T-helper 22 cell (primary cell): ENCODE data around the gene TMEM190.
"Not testable (repeated sequence)": the region's sequence is repeated elsewhere in the genome, so short reads cannot be mapped to it uniquely, and the experiment has no call there.

Experiments used
- DNase-seq: peaks from one replicate; pipeline ENCODE4 v3.0.0-alpha.2; 2020; ENCODE audit warnings: low read depth

Gene TMEM190

GRCh38 chr19:55376241-55376933 is at the start of gene TMEM190:
TMEM190 (plus strand) TSS chr19:55376826; CDS start chr19:55376854, 28 bp downstream.
- DNase-seq: no peak

- DNase-seq: not testable (repeated sequence)
Measured at GRCh38 chr19:55328774-55329318, 47.8 kb upstream of the TMEM190 start.

GRCh38 chr19:55329791-55330190 is 46.8 kb upstream of the TMEM190 start:
- not testable (repeated sequence) for DNase-seq

GRCh38 chr19:55333870-55334269 is 42.8 kb upstream of the TMEM190 start:
- DNase-seq: no peak

- no peak for DNase-seq
Measured at GRCh38 chr19:55336101-55336500, 40.5 kb upstream of the TMEM190 start.

- peak; percentile 100 for DNase-seq
Measured at GRCh38 chr19:55339105-55339888, 37.3 kb upstream of the TMEM190 start, which contains the start of gene KMT5C. KMT5C (plus strand) TSS chr19:55339876; CDS start chr19:55341937, 2,061 bp downstream.

- DNase-seq: no peak
Measured at GRCh38 chr19:55339889-55340783, 36.5 kb upstream of the TMEM190 start.

- no peak for DNase-seq
Measured at GRCh38 chr19:55340784-55341147, 35.9 kb upstream of the TMEM190 start.

GRCh38 chr19:55341171-55341588 is 35.4 kb upstream of the TMEM190 start:
- DNase-seq: peak; percentile 40

GRCh38 chr19:55341595-55342531 is 34.8 kb upstream of the TMEM190 start:
- no peak for DNase-seq

- no peak for DNase-seq
Measured at GRCh38 chr19:55344444-55344843, 32.2 kb upstream of the TMEM190 start.

- no peak for DNase-seq
Measured at GRCh38 chr19:55345101-55345817, 31.4 kb upstream of the TMEM190 start.

GRCh38 chr19:55345818-55346724 is 30.6 kb upstream of the TMEM190 start:
- no peak for DNase-seq

GRCh38 chr19:55346725-55347441 is 29.7 kb upstream of the TMEM190 start:
- no peak for DNase-seq

GRCh38 chr19:55347442-55348009 is 29.1 kb upstream of the TMEM190 start:
- DNase-seq: no peak

- DNase-seq: no peak
Measured at GRCh38 chr19:55348317-55349034, 28.1 kb upstream of the TMEM190 start.

- DNase-seq: no peak
Measured at GRCh38 chr19:55350620-55351315, 25.9 kb upstream of the TMEM190 start.
